ENCODE results near the gene SEMA5B. TPM values are rescaled to one million over a fixed set of nuclear protein-coding genes. Genes with fewer than 3 reads are reported as not detected.

SEMA5B gene
- total and polyA plus RNA-seq, 2 donors (not counting 1 experiment from before 2014, with no cell fraction given): not detected

DNA sequence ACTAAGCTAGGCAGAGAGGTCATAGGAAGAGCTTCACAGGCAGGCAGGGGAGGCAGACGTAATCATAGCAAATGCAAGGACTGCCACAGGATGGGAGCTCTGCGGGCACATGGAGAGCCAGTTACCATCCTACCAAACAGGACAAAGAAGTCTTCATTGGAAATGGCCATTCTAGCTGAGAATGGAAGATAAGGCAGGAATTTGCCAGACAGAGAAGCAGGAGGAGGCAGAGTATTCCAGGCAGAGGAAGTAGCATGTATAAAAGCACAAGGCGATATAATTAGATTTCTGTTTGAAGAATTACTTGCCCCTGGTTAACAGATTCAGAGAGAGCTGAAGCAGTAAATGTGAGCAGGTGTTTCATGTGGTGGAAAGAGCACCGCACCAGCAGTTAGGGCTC, 3.5 kb upstream of the SEMA5B start:
- no peak overlapping the region for H3K4me3 ChIP-seq (ENCODE audit: control extremely low read depth in 1 of 5, extremely low read depth in 1 of 5, insufficient read depth in 1 of 5, low read depth in 2 of 5, low read length in 4 of 5)
- no peaks in the 10 kb centered on the region for H3K36me3 ChIP-seq (replicated peaks in 1 of 2; ENCODE audit: control extremely low read depth in 1 of 2, control insufficient read depth in 1 of 2, extremely low read depth in 1 of 2, insufficient read depth in 2 of 2, low read length in 1 of 2)
- intact Hi-C loops (cut with micrococcal nuclease): no loop called here
- H4K20me1 ChIP-seq (ENCODE audit: control insufficient read depth, insufficient read depth, low read length, poor library complexity, severe bottlenecking): no peaks in the 10 kb centered on the region
- WGBS (ENCODE audit: insufficient coverage): 100% methylated on average over 1 of the region's 4 CpGs
- peaks cover 0 to 9% (median 0%) of the 10 kb centered on the region in 3 donors for H3K9me3 ChIP-seq (ENCODE audit: control extremely low read depth in 1 of 3, control insufficient read depth in 2 of 3, insufficient read depth in 1 of 3, low read length in 2 of 3)
- H3K27ac Mint-ChIP-seq: no peak overlapping the region
- H3K4me3 Mint-ChIP-seq: no peak overlapping the region
- peaks cover 15% of the 10 kb centered on the region for H3K4me1 Mint-ChIP-seq
- H3K9me3 Mint-ChIP-seq (ENCODE audit: insufficient read depth): no peaks in the 10 kb centered on the region
- CTCF ChIA-PET: interaction anchor here (0.6 to 5.0 kb wide), 11 partner anchors 11 to 1484 kb away, joined by 3 to 26 read pairs (median 3); no protein-coding TSS in a partner anchor
- H3K27ac ChIP-seq (ENCODE audit: low read length in 2 of 2): no peak overlapping the region
- no peak overlapping the region for H3K9ac ChIP-seq (ENCODE audit: low read length)
- H3K4me2 ChIP-seq (replicated peaks; ENCODE audit: low read depth, low read length, poor library complexity, severe bottlenecking): no peak overlapping the region
- H3K79me2 ChIP-seq (ENCODE audit: control insufficient read depth, insufficient read depth, low read length): no peaks in the 10 kb centered on the region
- H3K4me1 ChIP-seq (ENCODE audit: control insufficient read depth in 2 of 2, insufficient read depth in 2 of 2, low read length in 2 of 2): peaks cover 19 to 21% of the 10 kb centered on the region in 2 donors
- H3K27me3 Mint-ChIP-seq: peaks cover 45% of the 10 kb centered on the region
- no peak for ATAC-seq (ENCODE audit: low read depth)
- peaks cover 0 to 69% (median 38%) of the 10 kb centered on the region in 4 experiments for H3K27me3 ChIP-seq (replicated peaks in 1 of 4; ENCODE audit: control extremely low read depth in 1 of 4, control insufficient read depth in 3 of 4, insufficient read depth in 4 of 4, low read length in 3 of 4)
- TF ChIP-seq CTCF (IDR thresholded peaks at IDR 0.05): no peak
- no peak for TF ChIP-seq EZH2 (IDR thresholded peaks at IDR 0.05; ENCODE audit: borderline replicate concordance, insufficient read depth, low read depth, low read length, poor library complexity, severe bottlenecking)
- POLR2A ChIA-PET: no interaction called here
- no peak overlapping the region for H2AFZ ChIP-seq (ENCODE audit: insufficient read depth, low read depth, low read length, poor library complexity, severe bottlenecking)
- DNase-seq: no peak

GRCh38 chr3:123028233-123028828, 768 bp upstream of the SEMA5B start:
- Histone ChIP-seq H3K4me3 (ENCODE audit: control extremely low read depth in 1 of 5, extremely low read depth in 1 of 5, insufficient read depth in 1 of 5, low read depth in 2 of 5, low read length in 4 of 5) (peak overlapping the region; percentile 44 to 72 (median 57)), H3K9me3 (ENCODE audit: control extremely low read depth in 1 of 3, control insufficient read depth in 2 of 3, insufficient read depth in 1 of 3, low read length in 2 of 3) (peaks cover 0 to 13% (median 0%) of the 10 kb centered on the region in 3 donors), H3K27me3 (replicated peaks in 1 of 4; ENCODE audit: control extremely low read depth in 1 of 4, control insufficient read depth in 3 of 4, insufficient read depth in 4 of 4, low read length in 3 of 4) (peaks cover 0 to 71% (median 43%) of the 10 kb centered on the region in 4 experiments), H3K36me3 (replicated peaks in 1 of 2; ENCODE audit: control extremely low read depth in 1 of 2, control insufficient read depth in 1 of 2, extremely low read depth in 1 of 2, insufficient read depth in 2 of 2, low read length in 1 of 2) (no peaks in the 10 kb centered on the region), H3K27ac (ENCODE audit: low read length in 2 of 2) (no peak overlapping the region), H3K4me2 (replicated peaks; ENCODE audit: low read depth, low read length, poor library complexity, severe bottlenecking) (peak overlapping the region; percentile 89), H3K9ac (ENCODE audit: low read length) (peak overlapping the region; percentile 69), H4K20me1 (ENCODE audit: control insufficient read depth, insufficient read depth, low read length, poor library complexity, severe bottlenecking) (no peaks in the 10 kb centered on the region), H3K79me2 (ENCODE audit: control insufficient read depth, insufficient read depth, low read length) (no peaks in the 10 kb centered on the region), H3K4me1 (ENCODE audit: control insufficient read depth in 2 of 2, insufficient read depth in 2 of 2, low read length in 2 of 2) (peaks cover 21% of the 10 kb centered on the region in 2 donors), H2AFZ (ENCODE audit: insufficient read depth, low read depth, low read length, poor library complexity, severe bottlenecking) (peak overlapping the region; percentile 85)
- no peak overlapping the region for H3K27ac Mint-ChIP-seq
- under 1% methylated on average over 17 of the region's 21 CpGs for WGBS (ENCODE audit: insufficient coverage)
- H3K4me1 Mint-ChIP-seq: peaks cover 20% of the 10 kb centered on the region
- intact Hi-C loops (cut with micrococcal nuclease): loop anchor here (1.0 to 10.0 kb wide), 5 partner anchors 85 to 1482 kb away; no protein-coding TSS in a partner anchor
- H3K27me3 Mint-ChIP-seq: peaks cover 49% of the 10 kb centered on the region
- CTCF ChIA-PET: interaction anchor here (0.8 to 5.0 kb wide), 22 partner anchors 8 to 1485 kb away, joined by 3 to 26 read pairs (median 5); partner anchors contain the start of gene POLQ
- H3K9me3 Mint-ChIP-seq (ENCODE audit: insufficient read depth): no peaks in the 10 kb centered on the region
- ATAC-seq (ENCODE audit: low read depth): peak; percentile 25
- peak overlapping the region; percentile 94 for H3K4me3 Mint-ChIP-seq
- peak; percentile 71 for DNase-seq
- TF ChIP-seq CTCF (IDR thresholded peaks at IDR 0.05) (peak; percentile 48), EZH2 (IDR thresholded peaks at IDR 0.05; ENCODE audit: borderline replicate concordance, insufficient read depth, low read depth, low read length, poor library complexity, severe bottlenecking) (no peak)
- POLR2A ChIA-PET: interaction anchor here (0.8 kb wide), 1 partner anchor 39 kb away, joined by 3 read pairs; the partner anchor contains the start of gene PDIA5
